Measurements from ENCODE around the gene SDC1. TPM values are rescaled to one million over a fixed set of nuclear protein-coding genes. Genes with fewer than 3 reads are reported as not detected.

The SDC1 gene
- total RNA-seq, 1 experiment from 2014 or later = 40.5 TPM

GRCh38 chr2:20219763-20220380 lies 5.1 kb downstream of the SDC1 start:
- DNase-seq = no peak
- H3K4me3 ChIP-seq = no peak overlapping the region

GRCh38 chr2:20218331-20219320 lies 6.3 kb downstream of the SDC1 start:
- no peak for DNase-seq
- Histone ChIP-seq H3K4me3 (no peak overlapping the region), H3K9me3 (no peaks in the 10 kb centered on the region), H3K27me3 (no peaks in the 10 kb centered on the region), H3K36me3 (no peaks in the 10 kb centered on the region; the same call in 1 of the 2 replicates)

More at GRCh38 chr2:20219763-20220380, 5.1 kb downstream of the SDC1 start:
- Histone ChIP-seq H3K36me3 (no peaks in the 10 kb centered on the region; the same call in 1 of the 2 replicates), H3K27me3 (no peaks in the 10 kb centered on the region), H3K9me3 (no peaks in the 10 kb centered on the region)

- no peak overlapping the region for H3K4me3 ChIP-seq
- peak; percentile 41 for DNase-seq
- H3K27me3 ChIP-seq = no peaks in the 10 kb centered on the region
- H3K36me3 ChIP-seq = no peaks in the 10 kb centered on the region; the same call in 1 of the 2 replicates
- no peaks in the 10 kb centered on the region for H3K9me3 ChIP-seq
Observed at GRCh38 chr2:20217041-20217970, 7.6 kb downstream of the SDC1 start.

GRCh38 chr2:20216130-20217025 lies 8.6 kb downstream of the SDC1 start:
- DNase-seq = no peak
- Histone ChIP-seq H3K36me3 (no peaks in the 10 kb centered on the region), H3K9me3 (no peaks in the 10 kb centered on the region), H3K4me3 (no peak overlapping the region), H3K27me3 (no peaks in the 10 kb centered on the region)

GRCh38 chr2:20215183-20216040 lies 9.5 kb downstream of the SDC1 start:
- Histone ChIP-seq H3K36me3 (no peaks in the 10 kb centered on the region), H3K4me3 (no peak overlapping the region), H3K27me3 (no peaks in the 10 kb centered on the region), H3K9me3 (no peaks in the 10 kb centered on the region)
- DNase-seq = no peak

- Histone ChIP-seq H3K4me3 (no peak overlapping the region), H3K36me3 (no peaks in the 10 kb centered on the region), H3K9me3 (no peaks in the 10 kb centered on the region), H3K27me3 (no peaks in the 10 kb centered on the region)
- DNase-seq = no peak
Observed at GRCh38 chr2:20214566-20215182, 10.3 kb downstream of the SDC1 start.

GRCh38 chr2:20213651-20214565 lies 11.0 kb downstream of the SDC1 start:
- DNase-seq = no peak
- no peaks in the 10 kb centered on the region for H3K27me3 ChIP-seq
- no peaks in the 10 kb centered on the region for H3K9me3 ChIP-seq
- no peaks in the 10 kb centered on the region for H3K36me3 ChIP-seq
- no peak overlapping the region for H3K4me3 ChIP-seq

GRCh38 chr2:20212871-20213503 lies 11.9 kb downstream of the SDC1 start:
- no peaks in the 10 kb centered on the region for H3K36me3 ChIP-seq
- DNase-seq = peak; percentile 45
- H3K4me3 ChIP-seq = no peak overlapping the region
- no peaks in the 10 kb centered on the region for H3K27me3 ChIP-seq
- H3K9me3 ChIP-seq = no peaks in the 10 kb centered on the region

- no peaks in the 10 kb centered on the region for H3K9me3 ChIP-seq
- DNase-seq = peak; percentile 33
- no peaks in the 10 kb centered on the region for H3K27me3 ChIP-seq
Observed at GRCh38 chr2:20212459-20212870, 12.5 kb downstream of the SDC1 start.

GRCh38 chr2:20211860-20212458 lies 13.0 kb downstream of the SDC1 start:
- Histone ChIP-seq H3K4me3 (no peak overlapping the region), H3K36me3 (no peaks in the 10 kb centered on the region), H3K27me3 (no peaks in the 10 kb centered on the region), H3K9me3 (no peaks in the 10 kb centered on the region)
- no peak for DNase-seq

More at GRCh38 chr2:20212459-20212870, 12.5 kb downstream of the SDC1 start:
- Histone ChIP-seq H3K36me3 (no peaks in the 10 kb centered on the region), H3K4me3 (no peak overlapping the region)

- no peaks in the 10 kb centered on the region for H3K9me3 ChIP-seq
- H3K36me3 ChIP-seq = no peaks in the 10 kb centered on the region
- no peaks in the 10 kb centered on the region for H3K27me3 ChIP-seq
- no peak overlapping the region for H3K4me3 ChIP-seq
- no peak for DNase-seq
Observed at GRCh38 chr2:20211420-20211819, 13.5 kb downstream of the SDC1 start.

GRCh38 chr2:20210462-20210861 lies 14.5 kb downstream of the SDC1 start:
- Histone ChIP-seq H3K36me3 (no peaks in the 10 kb centered on the region), H3K9me3 (no peaks in the 10 kb centered on the region), H3K4me3 (no peak overlapping the region), H3K27me3 (no peaks in the 10 kb centered on the region)
- no peak for DNase-seq

Data from MG63 (cell line).